ENCODE data around the gene METRNL.

Gene METRNL

GRCh38 chr17:83100853-83101391 lies 21.5 kb downstream of the METRNL start:
- TF ChIP-seq ZFX (IDR thresholded peaks at IDR 0.05; ENCODE audit: borderline replicate concordance) (no peak), CTCF (IDR thresholded peaks at IDR 0.05) (no peak)
- no peak overlapping the region for H3K27ac ChIP-seq

- no peak for TF ChIP-seq CTCF (IDR thresholded peaks at IDR 0.05)
- TF ChIP-seq ZFX (IDR thresholded peaks at IDR 0.05; ENCODE audit: borderline replicate concordance), result no peak
- no peak overlapping the region for H3K27ac ChIP-seq
Measured at GRCh38 chr17:83101805-83102480, 22.5 kb downstream of the METRNL start.

GRCh38 chr17:83103200-83103942 lies 24.0 kb downstream of the METRNL start:
- no peak overlapping the region for H3K27ac ChIP-seq

GRCh38 chr17:83103943-83104311 lies 24.5 kb downstream of the METRNL start:
- no peak overlapping the region for H3K27ac ChIP-seq

More at GRCh38 chr17:83103200-83103942, 24.0 kb downstream of the METRNL start:
- TF ChIP-seq CTCF (IDR thresholded peaks at IDR 0.05), result no peak
- no peak for TF ChIP-seq ZFX (IDR thresholded peaks at IDR 0.05; ENCODE audit: borderline replicate concordance)

DNA sequence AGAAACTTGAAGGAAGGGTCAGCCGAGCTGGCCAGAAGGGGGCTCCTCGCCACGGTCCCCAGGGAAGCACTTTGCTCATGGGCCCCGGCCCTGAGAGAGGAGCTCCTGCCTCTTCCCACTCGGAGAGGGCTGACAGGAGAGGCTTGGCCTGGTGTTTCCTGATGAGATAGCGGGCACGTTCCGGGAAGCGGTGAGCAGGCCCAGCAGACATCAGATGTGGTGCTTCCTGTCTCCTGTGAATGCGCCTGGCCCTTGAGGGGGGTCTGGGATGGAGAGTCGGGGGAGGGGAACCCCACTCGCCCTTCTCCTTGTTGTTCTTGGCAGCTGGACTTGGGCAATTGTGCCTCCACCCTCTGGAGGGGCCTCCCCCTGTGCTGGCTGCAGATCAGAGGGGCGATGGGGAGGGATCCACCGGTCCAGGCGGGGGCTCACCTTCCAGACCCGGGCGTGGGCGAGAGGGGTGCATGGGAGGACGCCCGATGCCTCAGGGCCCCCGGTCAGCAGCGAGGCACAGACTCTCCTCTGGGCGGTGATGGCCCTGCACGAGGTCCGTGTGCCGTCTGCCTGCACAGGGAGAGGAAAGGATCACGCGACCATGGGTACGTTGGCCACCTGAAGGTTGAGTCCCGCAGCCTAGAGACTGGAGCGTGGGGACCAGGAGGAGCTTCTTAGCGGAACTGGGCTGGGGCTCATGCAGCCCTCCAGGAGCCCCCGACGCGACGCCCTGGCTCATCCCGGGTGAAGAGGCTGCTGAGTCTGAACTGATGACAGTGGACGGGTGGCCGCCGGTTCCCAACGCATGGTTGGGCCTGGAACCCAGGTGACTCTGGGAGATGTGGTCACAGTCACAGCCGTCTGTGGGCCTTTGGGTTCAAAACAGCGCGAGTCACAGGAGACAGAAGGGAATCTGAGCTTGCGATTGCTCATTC lies 25.4 kb downstream of the METRNL start:
- H3K27ac ChIP-seq, result no peak overlapping the region

More at GRCh38 chr17:83103943-83104311, 24.5 kb downstream of the METRNL start:
- TF ChIP-seq CTCF (IDR thresholded peaks at IDR 0.05), result no peak
- no peak for TF ChIP-seq ZFX (IDR thresholded peaks at IDR 0.05; ENCODE audit: borderline replicate concordance)

DNA sequence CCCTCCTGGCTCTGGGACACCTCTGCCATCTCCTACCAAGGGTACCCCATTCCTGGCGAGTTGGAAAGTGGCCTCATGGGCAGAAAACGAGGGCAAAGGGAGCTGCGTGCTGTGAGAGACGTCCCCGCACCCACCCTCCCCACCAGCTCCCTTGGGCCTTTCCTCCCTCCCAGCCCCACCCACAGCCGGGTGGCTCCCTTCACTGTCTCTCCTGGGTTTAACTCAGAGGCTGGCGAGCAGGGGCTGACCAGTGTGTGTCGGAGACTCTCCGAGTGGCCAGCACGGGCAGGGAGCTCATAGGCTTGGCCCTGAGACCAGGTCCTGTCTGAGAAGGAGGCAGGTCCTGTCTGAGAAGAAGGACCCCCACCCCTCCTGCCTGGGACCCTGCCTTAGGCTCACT lies 26.1 kb downstream of the METRNL start:
- H3K27ac ChIP-seq, result no peak overlapping the region
- no peak for TF ChIP-seq CTCF (IDR thresholded peaks at IDR 0.05)
- no peak for TF ChIP-seq ZFX (IDR thresholded peaks at IDR 0.05; ENCODE audit: borderline replicate concordance)

More for the DNA sequence above, 25.4 kb downstream of the METRNL start:
- no peak for TF ChIP-seq ZFX (IDR thresholded peaks at IDR 0.05; ENCODE audit: borderline replicate concordance)
- no peak for TF ChIP-seq CTCF (IDR thresholded peaks at IDR 0.05)

Data from 22Rv1 (cell line).